Measurements from ENCODE around the gene CASP7.

CASP7 gene

GRCh38 chr10:113735913-113736312 is 56.2 kb downstream of the CASP7 start:
- in situ Hi-C loops (cut with MboI; ENCODE audit: low pct_unique_long_range_greater_than_20kb, low sequenced_read_pairs, unreplicated experiment) = no loop called here
- TF ChIP-seq CTCF (IDR thresholded peaks at IDR 0.05; ENCODE audit: extremely low read depth, insufficient read depth, missing control alignments) = no peak
- no peak for DNase-seq (ENCODE audit: low spot score)

GRCh38 chr10:113736576-113736975 is 56.9 kb downstream of the CASP7 start:
- no peak for TF ChIP-seq CTCF (IDR thresholded peaks at IDR 0.05; ENCODE audit: extremely low read depth, insufficient read depth, missing control alignments)
- no peak for DNase-seq (ENCODE audit: low spot score)
- in situ Hi-C loops (cut with MboI; ENCODE audit: low pct_unique_long_range_greater_than_20kb, low sequenced_read_pairs, unreplicated experiment) = no loop called here

- DNase-seq (ENCODE audit: low spot score) = no peak
- TF ChIP-seq CTCF (IDR thresholded peaks at IDR 0.05; ENCODE audit: extremely low read depth, insufficient read depth, missing control alignments) = no peak
- in situ Hi-C loops (cut with MboI; ENCODE audit: low pct_unique_long_range_greater_than_20kb, low sequenced_read_pairs, unreplicated experiment) = no loop called here
Observed at GRCh38 chr10:113739031-113739430, 59.3 kb downstream of the CASP7 start.

GRCh38 chr10:113739577-113739976 is 59.9 kb downstream of the CASP7 start:
- no peak for TF ChIP-seq CTCF (IDR thresholded peaks at IDR 0.05; ENCODE audit: extremely low read depth, insufficient read depth, missing control alignments)

GRCh38 chr10:113740850-113741249 is 61.1 kb downstream of the CASP7 start:
- no peak for DNase-seq (ENCODE audit: low spot score)
- TF ChIP-seq CTCF (IDR thresholded peaks at IDR 0.05; ENCODE audit: extremely low read depth, insufficient read depth, missing control alignments) = no peak
- in situ Hi-C loops (cut with MboI; ENCODE audit: low pct_unique_long_range_greater_than_20kb, low sequenced_read_pairs, unreplicated experiment) = no loop called here

More at GRCh38 chr10:113739577-113739976, 59.9 kb downstream of the CASP7 start:
- in situ Hi-C loops (cut with MboI; ENCODE audit: low pct_unique_long_range_greater_than_20kb, low sequenced_read_pairs, unreplicated experiment) = no loop called here
- no peak for DNase-seq (ENCODE audit: low spot score)

- no peak for TF ChIP-seq CTCF (IDR thresholded peaks at IDR 0.05; ENCODE audit: extremely low read depth, insufficient read depth, missing control alignments)
- in situ Hi-C loops (cut with MboI; ENCODE audit: low pct_unique_long_range_greater_than_20kb, low sequenced_read_pairs, unreplicated experiment) = no loop called here
- DNase-seq (ENCODE audit: low spot score) = no peak
Observed at GRCh38 chr10:113742466-113742865, 62.8 kb downstream of the CASP7 start.

GRCh38 chr10:113743594-113743993 is 63.9 kb downstream of the CASP7 start:
- in situ Hi-C loops (cut with MboI; ENCODE audit: low pct_unique_long_range_greater_than_20kb, low sequenced_read_pairs, unreplicated experiment) = no loop called here
- no peak for TF ChIP-seq CTCF (IDR thresholded peaks at IDR 0.05; ENCODE audit: extremely low read depth, insufficient read depth, missing control alignments)

More at GRCh38 chr10:113743594-113743993, 63.9 kb downstream of the CASP7 start:
- DNase-seq (ENCODE audit: low spot score) = no peak
